Adrenal gland (tissue), 5 donors: ENCODE measurements around the gene TMEM132C.
"Not testable (repeated sequence)": the region's sequence is repeated elsewhere in the genome, so short reads cannot be mapped to it uniquely, and the experiment has no call there.

Source experiments
- POLR2A ChIP-seq, 2 donors: fragments of 450-650 bp; IDR thresholded peaks; one replicate each; pipeline ENCODE4 v1.6.1; 2017; ENCODE audit warnings: antibody characterized with exemption in 2 of 2, mild to moderate bottlenecking in 2 of 2, moderate library complexity in 1 of 2
- TF ChIP-seq, protein P1 (sequence below), 6 experiments: fragments of 450-650 bp in 4 of 6; fragments of 200-600 bp in 2 of 6; sonication (generic) in 1 of 6; IDR thresholded peaks; 1 replicate in 5 of 6; 2 replicates in 1 of 6; pipeline versions ENCODE4 v1.5.1 to v1.8.0; 2016 to 2021; ENCODE audit warnings: antibody characterized with exemption in 6 of 6, mild to moderate bottlenecking in 2 of 6, moderate library complexity in 1 of 6
- donor health status: DM: no; HTN: no; CAD: no.

- TF ChIP-seq, protein P1, sequence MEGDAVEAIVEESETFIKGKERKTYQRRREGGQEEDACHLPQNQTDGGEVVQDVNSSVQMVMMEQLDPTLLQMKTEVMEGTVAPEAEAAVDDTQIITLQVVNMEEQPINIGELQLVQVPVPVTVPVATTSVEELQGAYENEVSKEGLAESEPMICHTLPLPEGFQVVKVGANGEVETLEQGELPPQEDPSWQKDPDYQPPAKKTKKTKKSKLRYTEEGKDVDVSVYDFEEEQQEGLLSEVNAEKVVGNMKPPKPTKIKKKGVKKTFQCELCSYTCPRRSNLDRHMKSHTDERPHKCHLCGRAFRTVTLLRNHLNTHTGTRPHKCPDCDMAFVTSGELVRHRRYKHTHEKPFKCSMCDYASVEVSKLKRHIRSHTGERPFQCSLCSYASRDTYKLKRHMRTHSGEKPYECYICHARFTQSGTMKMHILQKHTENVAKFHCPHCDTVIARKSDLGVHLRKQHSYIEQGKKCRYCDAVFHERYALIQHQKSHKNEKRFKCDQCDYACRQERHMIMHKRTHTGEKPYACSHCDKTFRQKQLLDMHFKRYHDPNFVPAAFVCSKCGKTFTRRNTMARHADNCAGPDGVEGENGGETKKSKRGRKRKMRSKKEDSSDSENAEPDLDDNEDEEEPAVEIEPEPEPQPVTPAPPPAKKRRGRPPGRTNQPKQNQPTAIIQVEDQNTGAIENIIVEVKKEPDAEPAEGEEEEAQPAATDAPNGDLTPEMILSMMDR (IDR thresholded peaks at IDR 0.05): not testable (repeated sequence)
- TF ChIP-seq POLR2A (IDR thresholded peaks at IDR 0.05): not testable (repeated sequence)
Measured at GRCh38 chr12:128253829-128254228, 13.1 kb upstream of the TMEM132C start.
